ENCODE data around the gene ATAD2B.
"Not testable (repeated sequence)": the region's sequence is repeated elsewhere in the genome, so short reads cannot be mapped to it uniquely, and the experiment has no call there.

ATAD2B gene

GRCh38 chr2:23803965-23804542 lies 122.9 kb downstream of the ATAD2B start:
- DNase-seq = peak in 1 of 10 donors; percentile 16
- intact Hi-C loops (cut with DNase I) = no loop called here

- DNase-seq = no peak
- intact Hi-C loops (cut with DNase I) = no loop called here
Observed at GRCh38 chr2:23803264-23803964, 123.5 kb downstream of the ATAD2B start.

GRCh38 chr2:23801396-23801795 lies 125.5 kb downstream of the ATAD2B start:
- no peak for DNase-seq
- intact Hi-C loops (cut with DNase I) = no loop called here

GRCh38 chr2:23794234-23794633 lies 132.7 kb downstream of the ATAD2B start:
- intact Hi-C loops (cut with DNase I) = no loop called here
- DNase-seq = no peak

GRCh38 chr2:23793476-23793875 lies 133.4 kb downstream of the ATAD2B start:
- DNase-seq = no peak
- intact Hi-C loops (cut with DNase I) = no loop called here

- intact Hi-C loops (cut with DNase I) = no loop called here
- no peak for DNase-seq
Observed at GRCh38 chr2:23791030-23791429, 135.9 kb downstream of the ATAD2B start.

GRCh38 chr2:23789012-23789411 lies 137.9 kb downstream of the ATAD2B start:
- intact Hi-C loops (cut with DNase I) = no loop called here
- no peak for DNase-seq

GRCh38 chr2:23788100-23788499 lies 138.8 kb downstream of the ATAD2B start:
- no peak for DNase-seq
- intact Hi-C loops (cut with DNase I) = no loop called here

GRCh38 chr2:23784971-23785370 lies 142.0 kb downstream of the ATAD2B start:
- no peak for DNase-seq
- intact Hi-C loops (cut with DNase I) = no loop called here

GRCh38 chr2:23782646-23783045 lies 144.3 kb downstream of the ATAD2B start:
- intact Hi-C loops (cut with DNase I) = no loop called here
- DNase-seq = no peak

GRCh38 chr2:23782126-23782525 lies 144.8 kb downstream of the ATAD2B start:
- no peak for DNase-seq
- intact Hi-C loops (cut with DNase I) = no loop called here

- peak in 2 of 10 donors; percentile 54 to 68 for DNase-seq
- intact Hi-C loops (cut with DNase I) = not testable (repeated sequence)
Observed at GRCh38 chr2:23780465-23780864, 146.5 kb downstream of the ATAD2B start.

- no peak for DNase-seq
- intact Hi-C loops (cut with DNase I) = no loop called here
Observed at GRCh38 chr2:23777826-23778225, 149.1 kb downstream of the ATAD2B start.

- intact Hi-C loops (cut with DNase I) = no loop called here
- DNase-seq = no peak
Observed at GRCh38 chr2:23776021-23776420, 150.9 kb downstream of the ATAD2B start.

GRCh38 chr2:23772684-23773083 lies 154.2 kb downstream of the ATAD2B start:
- intact Hi-C loops (cut with DNase I) = no loop called here
- DNase-seq = peak in 1 of 10 donors; percentile 38

GRCh38 chr2:23772056-23772455 lies 154.9 kb downstream of the ATAD2B start:
- intact Hi-C loops (cut with DNase I) = no loop called here
- DNase-seq = no peak

GRCh38 chr2:23769364-23769763 lies 157.6 kb downstream of the ATAD2B start:
- no peak for DNase-seq
- intact Hi-C loops (cut with DNase I) = loop anchor here (10.0 kb wide), 1 partner anchor 365 kb away; no protein-coding TSS in a partner anchor

GRCh38 chr2:23767876-23768621 lies 158.9 kb downstream of the ATAD2B start:
- intact Hi-C loops (cut with DNase I) = loop anchor here (10.0 kb wide), 1 partner anchor 363 kb away; no protein-coding TSS in a partner anchor
- DNase-seq = no peak

- intact Hi-C loops (cut with DNase I) = loop anchor here (10.0 kb wide), 1 partner anchor 357 kb away; no protein-coding TSS in a partner anchor
- DNase-seq = no peak
Observed at GRCh38 chr2:23762141-23762540, 164.8 kb downstream of the ATAD2B start.

- no peak for DNase-seq
Observed at GRCh38 chr2:23761638-23762037, 165.3 kb downstream of the ATAD2B start.

GRCh38 chr2:23760736-23761135 lies 166.2 kb downstream of the ATAD2B start:
- no peak for DNase-seq
- intact Hi-C loops (cut with DNase I) = loop anchor here (10.0 kb wide), 1 partner anchor 356 kb away; no protein-coding TSS in a partner anchor

More at GRCh38 chr2:23761638-23762037, 165.3 kb downstream of the ATAD2B start:
- intact Hi-C loops (cut with DNase I) = loop anchor here (10.0 kb wide), 1 partner anchor 357 kb away; no protein-coding TSS in a partner anchor
